Ishikawa (cell line): ENCODE results near the gene TMEM62.

ENCODE experiments used
- CEBPB ChIP-seq: IDR thresholded peaks from 2 replicates; pipeline ENCODE4 v1.6.1; 2012
- CREB1 ChIP-seq: IDR thresholded peaks from 2 replicates; pipeline ENCODE4 v1.6.1; 2012; ENCODE audit warnings: low read depth
- EGR1 ChIP-seq: IDR thresholded peaks from 2 replicates; pipeline ENCODE4 v1.6.1; 2012
- EP300 ChIP-seq: IDR thresholded peaks from 2 replicates; pipeline ENCODE4 v1.6.1; 2012; ENCODE audit warnings: borderline replicate concordance
- FOXM1 ChIP-seq: IDR thresholded peaks from 2 replicates; pipeline ENCODE4 v1.6.1; 2012; ENCODE audit warnings: low read depth, borderline replicate concordance
- NFIC ChIP-seq: IDR thresholded peaks from 2 replicates; pipeline ENCODE4 v1.6.1; 2012
- RAD21 ChIP-seq: IDR thresholded peaks from 2 replicates; pipeline ENCODE4 v1.6.1; 2012; ENCODE audit warnings: low read depth
- TAF1 ChIP-seq: IDR thresholded peaks from 2 replicates; pipeline ENCODE4 v1.6.1; 2012; ENCODE audit warnings: low read depth, mild to moderate bottlenecking
- TCF12 ChIP-seq: IDR thresholded peaks from 2 replicates; pipeline ENCODE4 v1.6.1; 2012; ENCODE audit warnings: low read depth
- TEAD4 ChIP-seq: IDR thresholded peaks from 2 replicates; pipeline ENCODE4 v1.6.1; 2012
- YY1 ChIP-seq: IDR thresholded peaks from 2 replicates; pipeline ENCODE4 v1.6.1; 2012; ENCODE audit warnings: low read depth
- ZBTB7A ChIP-seq: IDR thresholded peaks from 2 replicates; pipeline ENCODE4 v1.6.1; 2012; ENCODE audit warnings: low read depth
- TF ChIP-seq, protein P1 (sequence below): IDR thresholded peaks from 2 replicates; pipeline ENCODE4 v1.6.1; 2012
- TF ChIP-seq, protein P2 (sequence below): IDR thresholded peaks from 2 replicates; pipeline ENCODE4 v1.6.1; 2012; ENCODE audit warnings: low read depth, mild to moderate bottlenecking
- TF ChIP-seq, protein P3 (sequence below): IDR thresholded peaks from 2 replicates; pipeline ENCODE4 v1.6.1; 2012

TMEM62 gene

DNA sequence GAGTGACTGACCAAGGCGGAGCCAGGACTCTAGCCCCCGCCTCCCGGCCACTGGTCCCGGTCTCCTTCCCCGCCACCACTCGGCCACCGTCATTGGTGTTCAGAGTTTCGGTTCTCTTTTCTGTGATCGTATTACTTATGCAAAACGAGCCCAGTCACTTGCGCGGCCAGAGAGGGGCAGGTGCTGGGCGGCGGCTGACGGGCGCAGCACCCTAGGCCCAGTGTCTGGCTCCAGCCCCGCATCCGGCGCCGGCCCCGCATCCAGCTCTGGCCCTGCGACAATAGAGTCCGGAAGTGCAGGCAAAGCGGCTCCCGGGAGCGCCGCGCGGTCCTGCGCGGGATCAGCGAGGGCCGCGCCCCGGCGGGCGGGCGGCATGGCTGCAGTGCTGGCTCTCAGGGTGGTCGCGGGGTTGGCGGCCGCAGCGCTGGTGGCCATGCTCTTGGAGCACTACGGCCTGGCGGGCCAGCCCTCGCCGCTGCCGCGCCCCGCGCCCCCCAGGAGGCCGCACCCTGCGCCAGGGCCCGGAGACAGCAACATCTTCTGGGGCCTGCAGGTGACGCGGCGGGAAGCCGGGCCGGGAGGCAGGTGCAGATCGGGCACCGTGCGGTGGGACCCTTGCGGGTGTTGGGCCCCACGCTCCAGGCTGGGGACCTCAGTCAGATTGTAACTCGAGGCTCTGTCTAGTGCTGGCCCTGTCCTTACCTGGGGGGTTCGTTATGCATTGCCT is at the start of gene TMEM62:
Gene TMEM62 (plus strand): TSS at position 157 of the 727 bp plus-strand sequence. CDS start 217 bp downstream, at position 374.
- TF ChIP-seq ZBTB7A (no peak), TEAD4 (no peak), TCF12 (peak; percentile 16; the same call in 1 of the 2 replicates), FOXM1 (0 out of 2 replicates have a peak, but pooled peaks have one; percentile 16), YY1 (peak; percentile 46; the same call in 1 of the 2 replicates), TAF1 (peak; percentile 58)

DNA sequence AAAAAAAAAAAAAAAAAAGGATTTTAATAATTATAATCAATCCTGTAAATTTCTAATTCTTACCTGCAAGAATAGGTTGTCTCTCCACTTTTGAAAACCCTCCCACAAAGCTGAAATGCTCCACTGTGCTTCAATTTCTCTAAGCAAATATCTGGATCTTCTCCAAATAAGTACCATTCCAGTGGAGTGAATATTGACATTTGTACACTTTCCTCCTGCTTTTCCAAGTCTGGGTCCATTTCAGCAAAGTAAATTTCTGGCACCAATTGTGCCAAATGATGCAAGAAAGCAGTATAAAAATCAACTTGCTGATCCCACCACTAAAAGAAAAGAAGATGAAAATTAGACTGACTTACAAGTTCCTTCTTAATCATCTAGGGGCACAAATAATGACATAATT is 47.5 kb upstream of the TMEM62 start:
- TF ChIP-seq FOXM1 (no peak), CREB1 (no peak), EGR1 (no peak), ZBTB7A (no peak), RAD21 (no peak), TEAD4 (no peak), TCF12 (no peak), EP300 (no peak), TAF1 (no peak), CEBPB (no peak), YY1 (no peak), NFIC (no peak)
- TF ChIP-seq, protein P1, sequence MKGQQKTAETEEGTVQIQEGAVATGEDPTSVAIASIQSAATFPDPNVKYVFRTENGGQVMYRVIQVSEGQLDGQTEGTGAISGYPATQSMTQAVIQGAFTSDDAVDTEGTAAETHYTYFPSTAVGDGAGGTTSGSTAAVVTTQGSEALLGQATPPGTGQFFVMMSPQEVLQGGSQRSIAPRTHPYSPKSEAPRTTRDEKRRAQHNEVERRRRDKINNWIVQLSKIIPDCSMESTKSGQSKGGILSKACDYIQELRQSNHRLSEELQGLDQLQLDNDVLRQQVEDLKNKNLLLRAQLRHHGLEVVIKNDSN: no peak
- TF ChIP-seq, protein P2, sequence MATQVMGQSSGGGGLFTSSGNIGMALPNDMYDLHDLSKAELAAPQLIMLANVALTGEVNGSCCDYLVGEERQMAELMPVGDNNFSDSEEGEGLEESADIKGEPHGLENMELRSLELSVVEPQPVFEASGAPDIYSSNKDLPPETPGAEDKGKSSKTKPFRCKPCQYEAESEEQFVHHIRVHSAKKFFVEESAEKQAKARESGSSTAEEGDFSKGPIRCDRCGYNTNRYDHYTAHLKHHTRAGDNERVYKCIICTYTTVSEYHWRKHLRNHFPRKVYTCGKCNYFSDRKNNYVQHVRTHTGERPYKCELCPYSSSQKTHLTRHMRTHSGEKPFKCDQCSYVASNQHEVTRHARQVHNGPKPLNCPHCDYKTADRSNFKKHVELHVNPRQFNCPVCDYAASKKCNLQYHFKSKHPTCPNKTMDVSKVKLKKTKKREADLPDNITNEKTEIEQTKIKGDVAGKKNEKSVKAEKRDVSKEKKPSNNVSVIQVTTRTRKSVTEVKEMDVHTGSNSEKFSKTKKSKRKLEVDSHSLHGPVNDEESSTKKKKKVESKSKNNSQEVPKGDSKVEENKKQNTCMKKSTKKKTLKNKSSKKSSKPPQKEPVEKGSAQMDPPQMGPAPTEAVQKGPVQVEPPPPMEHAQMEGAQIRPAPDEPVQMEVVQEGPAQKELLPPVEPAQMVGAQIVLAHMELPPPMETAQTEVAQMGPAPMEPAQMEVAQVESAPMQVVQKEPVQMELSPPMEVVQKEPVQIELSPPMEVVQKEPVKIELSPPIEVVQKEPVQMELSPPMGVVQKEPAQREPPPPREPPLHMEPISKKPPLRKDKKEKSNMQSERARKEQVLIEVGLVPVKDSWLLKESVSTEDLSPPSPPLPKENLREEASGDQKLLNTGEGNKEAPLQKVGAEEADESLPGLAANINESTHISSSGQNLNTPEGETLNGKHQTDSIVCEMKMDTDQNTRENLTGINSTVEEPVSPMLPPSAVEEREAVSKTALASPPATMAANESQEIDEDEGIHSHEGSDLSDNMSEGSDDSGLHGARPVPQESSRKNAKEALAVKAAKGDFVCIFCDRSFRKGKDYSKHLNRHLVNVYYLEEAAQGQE: no peak
- TF ChIP-seq, protein P3, sequence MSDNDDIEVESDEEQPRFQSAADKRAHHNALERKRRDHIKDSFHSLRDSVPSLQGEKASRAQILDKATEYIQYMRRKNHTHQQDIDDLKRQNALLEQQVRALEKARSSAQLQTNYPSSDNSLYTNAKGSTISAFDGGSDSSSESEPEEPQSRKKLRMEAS: no peak

DNA sequence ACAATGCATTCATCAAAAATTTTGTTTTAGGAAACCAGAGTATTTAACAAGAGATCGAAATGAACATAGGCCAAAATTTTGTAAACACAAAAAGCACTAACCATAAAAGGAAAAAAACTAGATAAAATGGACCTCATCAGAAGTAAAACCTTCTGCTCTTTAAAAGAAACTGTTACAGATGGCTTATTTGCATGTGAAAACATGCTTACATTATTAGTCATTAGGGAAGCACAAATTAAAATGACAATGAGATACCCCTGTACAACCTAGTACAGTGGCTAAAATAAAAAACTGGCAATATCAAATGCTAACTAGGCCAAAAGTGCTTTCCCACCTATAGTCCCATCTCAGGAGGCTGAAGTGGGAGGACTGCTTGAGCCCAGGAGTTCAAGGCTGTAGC is 46.8 kb upstream of the TMEM62 start:
- no peak for TF ChIP-seq ZBTB7A
- TF ChIP-seq TCF12: no peak
- TF ChIP-seq, protein P3: no peak

DNA sequence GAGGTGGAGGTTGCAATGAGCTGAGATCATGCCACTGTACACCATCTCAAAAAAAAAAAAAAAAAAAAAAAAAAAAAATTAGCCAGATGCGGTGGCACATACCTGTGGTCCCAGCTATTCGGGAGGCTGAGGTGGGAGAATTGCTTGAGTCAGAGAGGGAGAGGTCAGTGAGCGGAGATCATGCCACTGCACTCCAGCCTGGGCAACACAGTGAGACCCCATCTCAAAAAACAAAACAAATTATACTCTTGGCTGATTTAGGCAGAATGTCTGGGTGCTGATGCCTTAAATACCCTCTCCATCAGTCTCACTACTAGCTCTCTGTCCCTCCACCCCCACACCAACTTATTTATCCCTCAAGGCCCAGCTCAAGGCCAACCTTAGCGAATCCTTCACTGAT is 41.5 kb upstream of the TMEM62 start:
- TF ChIP-seq, protein P1: no peak
- no peak for TF ChIP-seq RAD21
- TF ChIP-seq TEAD4: no peak
- TF ChIP-seq CREB1: no peak
- TF ChIP-seq EP300: no peak
- no peak for TF ChIP-seq NFIC
- TF ChIP-seq, protein P2: no peak
- no peak for TF ChIP-seq CEBPB
- no peak for TF ChIP-seq ZBTB7A
- TF ChIP-seq FOXM1: no peak
- no peak for TF ChIP-seq TCF12

DNA sequence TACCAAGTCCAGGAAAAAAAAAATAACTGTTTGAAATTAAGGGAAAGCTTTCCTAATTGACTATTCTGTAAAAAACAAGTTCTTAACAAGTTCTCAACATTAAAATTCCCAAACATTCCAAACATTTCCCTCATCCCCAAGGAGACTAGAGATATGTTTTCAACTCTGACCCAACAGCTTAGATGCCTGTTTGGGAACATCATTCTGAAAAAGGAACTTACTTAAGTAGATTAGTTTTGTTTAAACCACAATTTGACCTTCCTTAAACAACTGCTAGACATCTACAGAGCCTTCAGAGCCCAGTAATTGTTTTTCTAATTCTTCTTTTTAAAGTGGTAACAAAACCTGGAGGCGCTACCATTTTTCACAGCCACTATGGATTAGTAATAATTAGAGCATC is 40.4 kb upstream of the TMEM62 start:
- no peak for TF ChIP-seq CEBPB
- TF ChIP-seq ZBTB7A: no peak
- no peak for TF ChIP-seq TEAD4
- TF ChIP-seq TCF12: no peak
- TF ChIP-seq, protein P3: no peak
- TF ChIP-seq FOXM1: no peak
- no peak for TF ChIP-seq RAD21
- no peak for TF ChIP-seq TAF1
- no peak for TF ChIP-seq YY1
- TF ChIP-seq, protein P2: no peak
- TF ChIP-seq, protein P1: no peak
- no peak for TF ChIP-seq CREB1
